HEK293T (cell line): ENCODE results near the gene CS.

Experiments used
- BHLHE40 ChIP-seq: fragments of 450-650 bp; IDR thresholded peaks from 2 replicates; pipeline ENCODE4 v1.6.1; 2016; ENCODE audit warnings: mild to moderate bottlenecking, moderate library complexity, borderline replicate concordance
- SUZ12 ChIP-seq: fragments of 450-650 bp; IDR thresholded peaks from 2 replicates; pipeline ENCODE4 v1.6.1; 2016; ENCODE audit warnings: mild to moderate bottlenecking

DNA sequence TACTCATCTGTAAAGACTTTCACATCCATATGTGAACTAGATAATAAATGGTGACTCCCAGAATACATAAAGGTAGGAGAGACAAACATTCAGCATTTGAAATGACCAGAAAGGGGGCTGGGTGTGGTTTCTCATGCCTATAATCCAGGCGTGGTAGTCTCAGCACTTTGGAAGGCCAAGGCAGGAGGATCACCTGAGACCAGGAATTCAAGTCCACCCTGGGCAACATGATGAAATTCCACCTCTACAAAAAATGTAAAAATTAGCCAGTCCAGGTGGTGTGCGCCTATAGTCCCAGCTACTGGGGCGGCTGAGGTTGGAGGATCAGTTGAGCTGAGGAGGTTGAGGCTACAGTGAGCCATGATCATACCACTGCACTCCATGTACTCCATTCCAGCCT is 4.1 kb upstream of the CS start:
- TF ChIP-seq SUZ12 (no peak), BHLHE40 (no peak)
